Globus pallidus (tissue), 1 donor: ENCODE data around the gene HNRNPC.
"Not testable (repeated sequence)": the region's sequence is repeated elsewhere in the genome, so short reads cannot be mapped to it uniquely, and the experiment has no call there.

Source experiments
- DNase-seq: peaks from one replicate; pipeline ENCODE4 v3.0.0-alpha.2; 2015; ENCODE audit warnings: low spot score

Gene HNRNPC

GRCh38 chr14:21191809-21192446 is 77.3 kb downstream of the HNRNPC start:
- DNase-seq: peak; percentile 31

DNA sequence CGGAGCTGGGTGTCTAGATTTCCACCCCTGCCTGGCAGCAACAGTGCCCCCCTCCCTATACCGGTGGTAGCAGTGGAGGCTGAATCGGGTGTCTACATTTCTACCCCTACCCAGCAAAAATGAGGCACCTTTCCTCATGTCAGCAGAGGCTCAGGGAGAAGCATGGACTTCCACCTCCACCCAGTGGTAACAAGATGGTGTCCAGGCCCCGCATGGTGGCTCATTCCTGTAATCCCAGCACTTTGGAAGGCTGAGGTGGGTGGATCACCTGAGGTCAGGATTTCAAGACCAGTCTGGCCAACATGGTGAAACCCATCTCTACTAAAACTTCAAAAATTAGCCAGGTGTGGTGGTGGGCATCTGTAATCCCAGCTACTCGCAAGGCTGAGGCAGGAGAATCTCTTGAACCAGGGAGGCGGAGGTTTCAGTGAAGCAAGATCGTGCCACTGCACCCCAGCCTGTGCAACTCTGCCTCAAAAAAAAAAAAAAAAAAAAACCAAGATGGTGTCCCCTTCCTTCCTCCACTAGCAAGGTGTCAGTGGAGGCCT is 77.9 kb downstream of the HNRNPC start:
- DNase-seq: no peak

- no peak for DNase-seq
Measured at GRCh38 chr14:21185491-21185890, 83.8 kb downstream of the HNRNPC start.

DNA sequence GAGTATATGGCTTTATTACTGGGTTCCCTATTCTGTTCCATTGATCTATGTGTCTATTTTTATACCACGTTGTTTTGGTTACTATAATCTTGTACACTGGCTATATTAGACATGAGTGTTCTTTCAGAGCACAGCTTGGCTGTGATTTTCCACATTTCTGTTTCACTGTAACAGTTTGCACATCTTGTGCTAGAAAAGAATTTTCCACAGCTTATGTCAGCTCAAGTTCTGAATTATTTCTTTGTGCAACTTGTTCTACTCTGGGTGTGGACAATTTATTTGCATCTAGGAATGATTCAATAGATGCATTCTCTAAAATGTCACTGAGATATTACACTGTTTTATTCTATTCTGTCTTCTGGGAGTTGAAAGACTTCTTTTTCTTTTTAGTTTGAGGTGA is 85.0 kb downstream of the HNRNPC start:
- DNase-seq: no peak

GRCh38 chr14:21182166-21182565 is 87.1 kb downstream of the HNRNPC start:
- no peak for DNase-seq

DNA sequence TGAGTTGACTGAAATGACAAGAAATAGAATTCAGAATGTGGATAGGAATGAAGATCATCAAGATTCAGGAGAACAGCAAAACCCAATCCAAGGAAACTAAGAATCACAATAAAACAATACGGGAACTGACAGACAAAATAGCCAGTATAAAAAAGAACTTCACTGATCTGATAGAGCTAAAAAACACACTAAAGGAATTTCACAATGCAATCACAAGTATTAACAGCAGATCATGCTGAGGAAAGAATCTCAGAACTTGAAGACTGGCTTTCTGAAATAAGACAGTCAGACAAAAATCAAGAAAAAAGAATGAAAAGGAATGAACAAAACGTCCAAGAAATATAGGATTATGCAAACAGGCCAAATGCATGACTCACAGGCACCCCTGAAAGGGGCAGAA is 98.1 kb downstream of the HNRNPC start:
- DNase-seq: no peak

DNA sequence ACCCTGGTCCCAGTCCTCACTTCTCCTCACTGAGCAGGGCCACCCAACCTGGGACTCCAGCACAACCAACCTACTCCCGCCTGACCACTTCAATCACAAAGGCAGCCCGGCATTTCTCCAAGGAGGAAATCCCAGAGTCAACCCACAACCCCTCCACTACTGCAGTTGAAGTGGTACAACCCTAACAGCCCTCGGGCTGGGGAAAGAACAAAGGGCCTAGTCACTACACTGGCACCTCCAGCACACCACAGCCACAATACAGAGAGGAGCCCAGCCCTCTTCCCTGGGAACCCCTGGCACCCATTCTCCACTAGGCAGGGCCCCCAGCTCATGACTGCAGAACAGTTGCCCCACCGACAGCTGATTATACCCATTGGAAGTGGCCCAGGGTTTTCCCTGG is 99.7 kb downstream of the HNRNPC start:
- no peak for DNase-seq

DNA sequence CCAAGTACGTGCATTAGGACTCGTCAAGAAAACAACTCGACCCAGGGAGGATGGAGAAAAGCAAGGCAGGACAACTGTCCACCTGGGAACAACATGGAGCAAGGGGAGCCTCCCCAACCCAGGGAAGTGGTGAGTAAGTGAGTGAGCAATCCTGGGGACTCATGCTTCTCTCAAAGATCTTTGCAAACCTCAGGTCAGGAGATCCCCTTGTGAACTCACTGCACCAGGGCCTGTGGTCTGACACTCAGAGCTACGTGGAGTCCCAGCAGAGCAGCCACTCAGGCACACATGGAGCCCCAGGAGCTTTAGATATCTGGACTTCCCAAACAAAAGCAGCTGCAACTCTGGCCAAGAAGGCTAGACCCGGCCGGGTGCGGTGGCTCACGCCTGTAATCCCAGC is 101.2 kb downstream of the HNRNPC start:
- DNase-seq: no peak

DNA sequence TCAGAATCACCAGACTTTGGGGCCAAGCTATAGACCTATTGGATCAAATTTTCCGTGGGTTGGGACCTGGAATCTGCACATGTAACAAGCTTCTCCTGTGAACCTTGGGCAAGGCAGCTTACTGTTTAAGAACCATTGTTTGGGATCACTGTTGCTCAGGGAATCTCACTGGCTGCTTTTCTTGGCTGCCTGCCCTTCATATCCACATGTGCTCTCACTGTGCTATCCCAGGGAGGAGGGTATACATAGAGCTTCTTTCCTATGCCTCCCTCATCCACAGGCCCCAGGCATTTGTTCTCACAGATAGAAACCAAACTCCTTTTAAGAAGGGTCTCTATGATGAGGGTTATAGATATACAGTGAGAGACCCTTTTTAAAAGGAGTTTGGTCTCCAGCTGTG is 103.6 kb downstream of the HNRNPC start:
- DNase-seq: not testable (repeated sequence)

GRCh38 chr14:21165002-21165605 is 104.1 kb downstream of the HNRNPC start:
- DNase-seq: not testable (repeated sequence)

DNA sequence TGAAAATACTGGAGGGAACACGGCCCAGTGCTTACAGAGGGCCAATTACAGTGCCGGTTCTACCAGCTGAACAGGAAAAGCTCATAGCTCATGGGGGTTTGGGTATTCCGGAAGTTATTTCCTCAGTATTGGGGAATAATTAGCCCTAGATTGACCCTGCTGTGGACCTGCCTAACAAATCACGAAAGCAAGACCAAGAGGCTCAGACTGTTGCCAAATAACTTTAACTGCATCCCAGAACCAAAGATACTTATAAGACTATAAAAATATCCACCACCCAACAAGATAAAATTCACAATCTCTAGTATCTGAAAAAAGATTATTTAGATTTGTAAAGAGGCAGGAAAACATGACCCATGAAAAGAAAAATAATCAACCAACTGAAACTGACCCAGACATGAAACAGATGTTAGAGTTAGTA is 105.4 kb downstream of the HNRNPC start:
- DNase-seq: no peak

GRCh38 chr14:21162081-21162480 is 107.2 kb downstream of the HNRNPC start:
- DNase-seq: no peak

DNA sequence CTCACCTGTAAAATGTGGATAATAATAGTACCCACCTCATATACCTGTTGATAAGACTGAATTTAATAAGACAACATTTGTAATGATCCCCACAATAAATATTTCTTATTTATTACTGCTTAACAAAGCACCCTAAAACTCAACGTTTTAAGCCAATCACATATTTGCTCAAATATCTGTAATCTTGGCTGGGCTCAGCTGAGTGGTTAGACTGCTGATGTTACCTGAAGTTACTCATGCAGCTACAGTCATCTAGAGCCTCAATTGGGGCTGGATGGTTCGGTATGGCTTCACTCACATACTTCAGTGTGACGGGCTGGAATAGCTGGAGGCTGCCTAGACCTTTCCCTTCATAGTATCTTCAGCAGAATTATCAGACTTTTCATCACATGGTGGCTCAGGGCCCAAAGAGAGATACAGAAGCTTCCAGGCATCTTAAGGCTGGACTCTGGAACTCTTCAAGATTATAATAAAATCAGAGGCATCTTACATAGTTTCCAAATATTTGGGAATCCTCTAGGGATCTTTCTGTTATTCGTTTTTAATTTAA is 109.1 kb downstream of the HNRNPC start:
- no peak for DNase-seq
